Head of caudate nucleus (tissue), 42 donors: ENCODE measurements around the gene ZNF197.
A peak's percentile ranks its signal among the peaks of the same experiment; 100 is the strongest.
"Not testable (repeated sequence)": the region's sequence is repeated elsewhere in the genome, so short reads cannot be mapped to it uniquely, and the experiment has no call there.

Experiments
- DNase-seq, 42 donors: peaks; one replicate each; pipeline versions ENCODE4 v3.0.0 to v3.0.0-alpha.2; 2020 to 2021; ENCODE audit warnings: mixed read lengths in 7 of 42
- intact Hi-C: fragments of 100-400 bp; cut with DNase I; formaldehyde crosslinking; loops from one replicate; pipeline ENCODE4 v1.15.0; 2022

ZNF197 gene

GRCh38 chr3:44659015-44659414 is 34.2 kb downstream of the ZNF197 start:
- intact Hi-C loops, result no loop called here
- no peak for DNase-seq

DNA sequence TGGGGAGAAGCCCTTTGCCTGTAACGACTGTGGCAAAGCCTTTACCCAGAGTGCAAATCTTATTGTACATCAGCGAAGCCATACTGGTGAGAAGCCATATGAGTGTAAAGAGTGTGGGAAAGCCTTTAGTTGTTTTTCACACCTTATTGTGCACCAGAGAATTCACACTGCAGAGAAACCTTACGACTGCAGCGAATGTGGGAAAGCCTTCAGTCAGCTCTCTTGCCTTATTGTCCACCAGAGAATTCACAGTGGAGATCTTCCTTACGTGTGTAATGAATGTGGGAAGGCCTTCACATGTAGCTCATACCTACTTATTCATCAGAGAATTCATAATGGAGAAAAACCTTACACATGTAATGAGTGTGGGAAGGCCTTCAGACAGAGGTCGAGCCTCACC is 34.6 kb downstream of the ZNF197 start:
- intact Hi-C loops, result no loop called here
- no peak for DNase-seq

GRCh38 chr3:44661189-44661588 is 36.4 kb downstream of the ZNF197 start:
- intact Hi-C loops, result no loop called here
- DNase-seq, result no peak

DNA sequence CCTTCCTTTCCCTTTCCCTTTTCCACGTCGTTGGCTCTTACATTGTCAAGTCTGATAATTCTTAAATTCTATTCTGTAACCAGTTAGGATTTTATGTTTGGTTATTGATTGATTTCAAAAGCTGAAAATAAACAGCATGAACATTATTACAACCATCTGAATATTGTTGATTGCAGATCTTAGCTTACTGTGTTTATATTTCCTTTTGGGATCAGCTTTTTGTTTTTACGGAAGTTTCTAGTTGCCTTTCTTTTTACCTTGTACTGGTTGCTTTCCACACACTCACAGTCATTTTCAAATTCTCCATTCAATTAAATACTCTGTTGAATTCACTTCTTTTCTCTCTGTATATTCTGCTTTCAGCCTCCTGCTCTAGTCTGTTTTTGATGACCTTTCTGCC is 40.3 kb downstream of the ZNF197 start:
- no peak for DNase-seq
- intact Hi-C loops, result no loop called here

GRCh38 chr3:44666346-44666745 is 41.5 kb downstream of the ZNF197 start:
- DNase-seq, result no peak
- intact Hi-C loops, result no loop called here

DNA sequence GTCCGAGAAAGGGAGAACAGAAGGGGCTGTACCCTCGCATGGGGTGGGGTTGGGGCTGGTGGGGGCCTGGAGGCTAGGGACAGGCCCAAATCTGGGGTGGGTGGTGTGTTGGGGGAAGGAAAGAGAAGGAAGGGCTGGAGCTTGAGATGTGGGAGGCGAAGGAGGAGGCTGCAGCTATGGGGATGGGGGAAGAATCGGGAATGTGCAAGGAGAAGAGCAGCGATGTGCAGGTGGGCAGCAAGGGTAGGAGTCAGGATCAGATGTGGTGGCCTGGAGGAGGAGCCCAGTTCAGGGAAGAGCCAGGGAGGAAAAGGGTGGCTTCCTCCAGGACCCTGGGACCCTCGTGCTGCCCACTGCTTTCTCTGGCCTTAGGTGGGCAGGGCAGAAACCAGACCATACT is 44.9 kb downstream of the ZNF197 start:
- intact Hi-C loops, result no loop called here
- DNase-seq, result no peak

GRCh38 chr3:44673466-44673865 is 48.6 kb downstream of the ZNF197 start:
- DNase-seq, intact Hi-C loops: not testable (repeated sequence)

GRCh38 chr3:44674211-44674610 is 49.4 kb downstream of the ZNF197 start:
- intact Hi-C loops, result no loop called here
- DNase-seq, result no peak

- intact Hi-C loops, result no loop called here
- DNase-seq, result no peak
Measured at GRCh38 chr3:44678480-44679116, 53.8 kb downstream of the ZNF197 start.

GRCh38 chr3:44680921-44681455 is 56.2 kb downstream of the ZNF197 start:
- intact Hi-C loops, result no loop called here
- no peak for DNase-seq

- DNase-seq, result no peak
Measured at GRCh38 chr3:44682182-44682896, 57.5 kb downstream of the ZNF197 start.

GRCh38 chr3:44685128-44685800 is 60.4 kb downstream of the ZNF197 start:
- peak; percentile 48 to 88 (median 75) for DNase-seq
- intact Hi-C loops, result no loop called here

More at GRCh38 chr3:44682182-44682896, 57.5 kb downstream of the ZNF197 start:
- intact Hi-C loops, result no loop called here

DNA sequence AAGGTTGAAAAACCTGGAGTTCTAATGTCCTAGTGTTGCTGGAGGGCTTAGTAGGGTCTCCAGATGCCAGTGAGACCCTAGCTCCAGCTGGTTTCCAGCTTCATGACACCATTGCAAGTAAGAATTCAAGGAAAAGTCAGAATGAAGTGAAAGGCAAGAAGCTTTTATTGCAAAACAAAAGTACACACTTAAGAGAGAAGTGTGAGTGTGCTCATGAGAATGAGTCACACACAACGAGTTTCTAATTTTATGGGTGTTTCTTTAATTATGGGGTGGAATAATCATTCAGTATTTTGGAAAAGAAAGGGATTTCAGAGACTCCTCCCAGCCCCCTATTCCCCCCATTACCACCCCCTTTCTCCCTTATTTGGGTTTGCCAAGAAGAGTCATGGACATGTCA is 63.1 kb downstream of the ZNF197 start:
- DNase-seq, result no peak
- intact Hi-C loops, result no loop called here
